ENCODE data around the gene PSMC3IP.

The PSMC3IP gene

DNA sequence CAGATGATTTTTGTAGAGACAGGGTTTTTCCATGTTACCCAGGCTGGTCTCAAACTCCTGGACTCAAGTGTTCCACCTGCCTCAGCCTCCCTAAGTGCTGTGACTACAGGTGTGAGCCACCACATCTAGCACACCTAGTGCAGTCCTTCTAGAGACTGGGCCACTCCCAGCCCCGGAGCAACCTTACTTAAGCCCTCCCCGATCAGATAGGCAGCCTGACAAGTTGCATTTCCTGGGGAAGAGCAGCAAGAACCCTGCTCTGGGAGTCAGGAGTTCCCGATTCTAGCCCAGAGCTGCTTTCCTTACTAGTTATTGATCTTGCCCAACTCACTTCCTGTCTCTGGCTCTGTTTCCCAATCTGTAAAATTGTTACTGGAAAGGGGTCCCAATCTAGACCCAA is 48.5 kb downstream of the PSMC3IP start:
- no peak for DNase-seq (ENCODE audit: low read depth)
- H3K4me3 ChIP-seq (ENCODE audit: low read depth, low read length): no peak overlapping the region
- TF ChIP-seq, protein P1, sequence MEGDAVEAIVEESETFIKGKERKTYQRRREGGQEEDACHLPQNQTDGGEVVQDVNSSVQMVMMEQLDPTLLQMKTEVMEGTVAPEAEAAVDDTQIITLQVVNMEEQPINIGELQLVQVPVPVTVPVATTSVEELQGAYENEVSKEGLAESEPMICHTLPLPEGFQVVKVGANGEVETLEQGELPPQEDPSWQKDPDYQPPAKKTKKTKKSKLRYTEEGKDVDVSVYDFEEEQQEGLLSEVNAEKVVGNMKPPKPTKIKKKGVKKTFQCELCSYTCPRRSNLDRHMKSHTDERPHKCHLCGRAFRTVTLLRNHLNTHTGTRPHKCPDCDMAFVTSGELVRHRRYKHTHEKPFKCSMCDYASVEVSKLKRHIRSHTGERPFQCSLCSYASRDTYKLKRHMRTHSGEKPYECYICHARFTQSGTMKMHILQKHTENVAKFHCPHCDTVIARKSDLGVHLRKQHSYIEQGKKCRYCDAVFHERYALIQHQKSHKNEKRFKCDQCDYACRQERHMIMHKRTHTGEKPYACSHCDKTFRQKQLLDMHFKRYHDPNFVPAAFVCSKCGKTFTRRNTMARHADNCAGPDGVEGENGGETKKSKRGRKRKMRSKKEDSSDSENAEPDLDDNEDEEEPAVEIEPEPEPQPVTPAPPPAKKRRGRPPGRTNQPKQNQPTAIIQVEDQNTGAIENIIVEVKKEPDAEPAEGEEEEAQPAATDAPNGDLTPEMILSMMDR (IDR thresholded peaks at IDR 0.05; ENCODE audit: low read depth, low read length, missing control alignments): no peak

DNA sequence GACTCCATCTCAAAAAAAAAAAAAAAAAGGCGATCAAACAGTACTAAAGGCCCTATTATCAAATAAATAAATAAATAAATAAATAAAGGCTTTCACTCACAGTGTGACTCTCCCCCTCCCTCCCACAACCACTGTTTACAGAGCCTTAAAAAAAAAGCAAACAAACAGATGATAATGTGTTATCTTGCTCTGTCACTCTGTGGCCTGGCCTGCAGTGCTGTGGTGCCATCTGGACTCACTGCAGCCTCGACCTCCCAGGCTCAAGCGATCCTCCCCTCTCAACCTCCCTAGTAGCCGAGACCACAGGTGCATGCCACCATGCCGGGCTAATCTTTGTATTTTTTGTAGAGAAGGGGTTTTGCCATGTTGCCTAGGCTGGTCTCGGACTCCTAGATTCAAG is 49.6 kb downstream of the PSMC3IP start:
- H3K4me3 ChIP-seq (ENCODE audit: low read depth, low read length): no peak overlapping the region
- TF ChIP-seq, protein P1 (IDR thresholded peaks at IDR 0.05; ENCODE audit: low read depth, low read length, missing control alignments): no peak
- DNase-seq (ENCODE audit: low read depth): no peak

DNA sequence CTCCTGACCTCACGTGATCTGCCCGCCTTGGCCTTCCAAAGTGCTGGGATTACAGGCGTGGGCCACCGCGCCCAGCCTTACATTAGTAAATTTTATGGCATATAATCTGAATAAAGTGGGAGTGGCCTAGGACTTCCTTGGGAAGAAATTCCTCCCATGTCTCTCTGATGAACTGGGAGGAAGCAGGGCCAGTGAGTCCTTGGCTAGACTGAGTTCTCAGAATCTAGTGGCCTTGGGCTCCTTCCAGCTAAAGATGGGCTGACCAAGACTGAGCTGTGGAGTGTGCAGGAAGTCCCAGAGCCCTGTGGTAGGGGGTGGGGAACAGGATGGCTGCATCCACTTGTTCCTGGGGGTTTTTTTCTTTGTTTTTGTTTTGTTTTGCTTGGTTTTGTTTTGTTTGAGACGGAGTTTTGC is 51.5 kb downstream of the PSMC3IP start:
- no peak overlapping the region for H3K4me3 ChIP-seq (ENCODE audit: low read depth, low read length)
- DNase-seq (ENCODE audit: low read depth): no peak
- TF ChIP-seq, protein P1 (IDR thresholded peaks at IDR 0.05; ENCODE audit: low read depth, low read length, missing control alignments): no peak

DNA sequence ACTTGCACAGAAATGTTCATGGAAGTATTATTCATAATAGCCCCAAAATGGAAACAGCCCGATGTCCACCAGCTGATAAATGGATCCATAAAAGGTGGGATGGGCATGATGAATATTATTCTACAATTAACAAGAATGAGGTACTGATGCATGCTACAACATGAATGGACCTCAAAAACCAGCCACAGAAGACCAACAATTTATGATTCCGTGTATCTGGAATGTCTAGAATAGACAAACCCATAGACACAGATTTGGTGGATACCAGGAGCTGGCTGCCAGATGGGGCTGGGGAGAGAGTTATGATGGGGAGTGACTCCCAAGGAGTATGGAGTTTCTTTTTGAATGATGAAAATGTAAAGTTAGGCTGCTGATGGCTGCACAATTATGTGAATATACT is 52.3 kb downstream of the PSMC3IP start:
- DNase-seq (ENCODE audit: low read depth): no peak
- TF ChIP-seq, protein P1 (IDR thresholded peaks at IDR 0.05; ENCODE audit: low read depth, low read length, missing control alignments): no peak

DNA sequence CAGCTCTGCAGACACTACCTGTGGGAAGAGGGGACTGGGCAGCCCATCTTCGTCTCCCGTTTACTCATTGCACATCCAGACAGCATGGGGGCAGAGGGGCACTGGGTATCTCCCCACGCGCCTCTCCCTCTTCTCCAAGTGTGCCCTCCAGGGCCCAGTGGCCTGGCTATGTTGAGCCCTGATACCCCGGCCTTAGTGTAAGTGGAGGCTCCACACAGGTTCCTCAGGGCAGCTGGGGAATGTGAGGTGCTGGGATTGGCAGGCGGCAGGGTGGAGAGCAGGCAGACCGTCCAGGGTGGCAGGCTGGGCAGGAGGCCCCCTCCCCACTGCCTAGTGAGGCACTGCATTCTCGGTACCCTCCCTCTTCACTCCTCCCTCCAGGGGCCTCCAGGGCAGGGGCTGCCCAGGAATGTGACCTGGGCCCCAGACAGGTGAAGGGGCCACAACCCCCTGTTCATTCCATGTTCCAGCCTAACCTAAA is 54.7 kb downstream of the PSMC3IP start:
- TF ChIP-seq, protein P1 (IDR thresholded peaks at IDR 0.05; ENCODE audit: low read depth, low read length, missing control alignments): no peak

More for the DNA sequence above, 52.3 kb downstream of the PSMC3IP start:
- H3K4me3 ChIP-seq (ENCODE audit: low read depth, low read length): no peak overlapping the region

More for the DNA sequence above, 54.7 kb downstream of the PSMC3IP start:
- no peak for DNase-seq (ENCODE audit: low read depth)
- no peak overlapping the region for H3K4me3 ChIP-seq (ENCODE audit: low read depth, low read length)

All from GM12864 (cell line).